ENCODE results near the gene PALLD.

- no peak for TF ChIP-seq CTCF (IDR thresholded peaks at IDR 0.05)
- no peak for TF ChIP-seq POLR2A (IDR thresholded peaks at IDR 0.05)
Measured at GRCh38 chr4:168662297-168662984, 165.6 kb downstream of the PALLD start.

Data from suprapubic skin (tissue), 3 donors.